ENCODE results near the gene FAM222B.

Gene FAM222B

DNA sequence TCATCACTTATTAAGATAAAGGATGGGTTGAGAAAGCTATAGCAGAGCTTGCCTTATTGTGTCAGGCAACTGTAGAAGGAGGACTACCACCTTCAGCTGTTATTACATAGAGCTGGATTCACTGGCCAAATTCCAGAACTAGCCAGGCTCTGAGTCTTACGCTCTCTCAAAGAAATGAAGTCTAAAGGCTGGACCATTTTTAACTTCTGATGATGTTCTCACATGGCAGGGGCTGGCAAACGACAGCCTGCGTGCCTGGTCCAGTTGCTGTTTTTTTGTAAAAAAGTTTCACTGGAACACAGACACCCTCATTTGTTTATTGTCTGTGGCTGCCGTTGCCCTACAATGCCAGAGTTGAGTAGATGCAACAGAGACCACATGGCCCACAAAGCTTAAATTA lies 77.6 kb downstream of the FAM222B start:
- no peak for DNase-seq (ENCODE audit: low read depth)

DNA sequence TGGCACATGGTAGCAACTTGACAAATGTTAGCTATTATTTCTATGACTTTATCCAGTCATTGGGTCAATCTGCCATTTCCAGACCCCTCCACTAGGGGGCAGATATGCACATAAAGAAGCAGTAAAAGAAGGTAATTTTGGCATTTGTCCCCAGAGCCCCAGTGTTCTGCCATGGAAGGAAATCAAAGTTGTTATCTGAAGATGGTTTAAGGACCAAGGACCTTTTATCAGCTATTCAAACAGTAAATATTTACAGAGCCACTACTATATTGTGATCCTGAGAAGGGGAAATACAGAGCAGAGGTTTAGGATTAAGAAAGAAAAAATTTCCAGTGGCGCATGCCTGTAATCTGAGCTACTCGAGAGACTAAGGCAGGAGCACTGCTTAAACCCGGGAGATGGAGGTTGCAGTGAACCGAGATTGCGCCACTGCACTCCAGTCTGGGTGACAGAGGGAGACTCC lies 78.8 kb downstream of the FAM222B start:
- peak; percentile 58 for DNase-seq (ENCODE audit: low read depth)

DNA sequence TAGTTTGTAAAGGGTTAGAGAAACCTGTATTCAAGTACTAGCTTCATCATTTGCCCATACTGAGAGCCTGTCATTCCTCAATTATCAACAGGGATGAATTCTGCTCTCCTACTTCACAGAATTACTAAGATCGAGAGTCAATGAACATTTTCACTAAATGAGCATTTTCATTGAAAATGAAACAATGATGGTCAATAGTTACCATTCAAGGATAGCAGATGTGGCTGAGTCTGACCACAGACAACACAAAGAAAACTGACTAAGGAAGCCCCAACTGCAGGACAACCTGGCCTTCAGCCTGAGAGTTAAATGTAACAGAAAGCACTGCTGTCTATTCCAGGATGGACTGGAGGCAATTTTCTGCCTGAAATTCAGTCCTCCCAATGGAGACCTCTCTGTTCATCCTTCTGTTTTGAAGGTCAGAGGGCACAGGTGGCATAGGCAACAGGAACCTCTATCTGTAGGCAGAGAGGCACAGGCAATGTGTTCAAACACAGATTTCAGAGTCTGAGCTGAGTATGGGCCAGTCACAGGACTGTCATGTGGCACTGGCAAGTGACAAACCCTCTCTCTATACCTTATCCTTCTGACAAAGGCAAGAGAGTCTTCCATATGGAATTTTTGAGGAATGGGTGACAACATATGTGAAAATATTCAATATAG lies 79.3 kb downstream of the FAM222B start:
- no peak for DNase-seq (ENCODE audit: low read depth)

DNA sequence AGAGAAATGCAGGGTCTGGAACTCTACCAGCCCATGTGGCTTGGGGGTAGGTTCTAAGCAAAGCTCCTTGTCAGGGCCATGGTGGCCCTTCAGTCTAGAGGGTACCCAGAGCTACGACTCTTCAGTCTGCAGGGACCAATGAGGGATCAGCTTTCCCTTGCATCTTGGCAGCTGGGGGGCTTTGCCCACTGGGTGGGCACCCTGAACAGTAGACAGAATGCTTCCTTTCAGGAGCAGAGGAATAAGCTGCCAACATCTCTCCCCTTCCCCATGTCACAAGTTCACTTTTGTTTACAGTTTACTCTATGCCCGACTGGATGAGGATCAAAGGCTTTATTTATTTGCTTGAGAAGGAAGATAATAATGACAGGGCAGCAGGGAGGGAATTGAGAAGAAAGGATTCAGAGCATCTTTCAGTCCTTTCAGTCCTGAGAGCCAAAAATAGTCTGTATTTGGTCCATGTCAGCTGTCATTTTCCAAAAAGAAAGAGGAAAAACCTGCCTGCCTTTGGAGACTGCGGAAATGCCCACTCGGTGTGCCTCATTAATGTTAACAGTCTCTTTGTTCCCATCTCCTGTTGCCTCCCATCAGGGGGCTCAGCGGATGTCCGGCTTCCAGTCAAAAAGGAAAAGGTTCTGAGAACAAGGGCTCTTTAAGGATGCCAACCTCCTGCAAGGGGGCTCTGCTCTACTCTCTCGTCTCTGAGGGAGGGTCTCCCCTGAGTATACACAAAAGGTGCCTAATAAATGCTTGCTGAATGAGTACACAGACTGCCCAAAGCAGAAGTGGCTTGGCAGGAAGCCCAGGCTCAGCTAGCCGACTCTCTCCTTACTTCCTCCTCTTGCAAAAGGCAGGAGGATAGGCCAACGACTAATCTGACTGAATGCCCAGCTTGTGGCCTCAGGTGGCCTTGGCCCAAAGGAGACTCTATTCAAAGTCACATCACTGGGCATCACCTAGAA lies 81.7 kb downstream of the FAM222B start:
- peak; percentile 48 for DNase-seq (ENCODE audit: low read depth)

DNA sequence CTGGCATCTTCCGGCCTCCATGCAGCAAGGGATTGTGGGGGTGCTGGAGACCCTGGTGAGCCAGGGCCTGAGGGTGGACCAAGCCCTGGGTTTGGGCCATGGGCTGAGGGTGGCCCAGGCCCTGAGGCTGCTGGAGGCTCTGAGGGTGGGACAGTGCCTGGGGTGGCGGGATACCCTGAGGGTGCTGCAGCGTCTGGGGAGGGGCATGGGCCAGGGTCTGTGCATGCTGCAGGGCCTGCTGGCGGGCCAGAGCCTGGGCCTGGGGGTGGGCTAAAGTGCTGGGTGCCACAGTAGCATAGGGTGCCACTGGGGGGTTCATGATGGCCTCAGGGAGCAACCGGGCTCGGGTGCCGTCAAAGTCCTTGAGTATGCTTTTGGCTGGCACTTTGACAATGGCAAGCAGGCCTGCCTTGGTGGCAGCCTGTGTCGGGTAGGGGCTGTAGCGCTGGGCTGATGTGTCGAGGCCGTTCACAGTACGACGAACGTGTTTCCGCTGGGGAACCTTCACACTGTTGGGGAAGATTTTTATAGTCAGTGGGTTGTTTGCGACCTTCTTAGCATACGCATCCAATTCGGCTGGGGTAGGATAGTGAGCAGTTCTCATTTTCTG lies 83.2 kb downstream of the FAM222B start:
- DNase-seq (ENCODE audit: low read depth): no peak

DNA sequence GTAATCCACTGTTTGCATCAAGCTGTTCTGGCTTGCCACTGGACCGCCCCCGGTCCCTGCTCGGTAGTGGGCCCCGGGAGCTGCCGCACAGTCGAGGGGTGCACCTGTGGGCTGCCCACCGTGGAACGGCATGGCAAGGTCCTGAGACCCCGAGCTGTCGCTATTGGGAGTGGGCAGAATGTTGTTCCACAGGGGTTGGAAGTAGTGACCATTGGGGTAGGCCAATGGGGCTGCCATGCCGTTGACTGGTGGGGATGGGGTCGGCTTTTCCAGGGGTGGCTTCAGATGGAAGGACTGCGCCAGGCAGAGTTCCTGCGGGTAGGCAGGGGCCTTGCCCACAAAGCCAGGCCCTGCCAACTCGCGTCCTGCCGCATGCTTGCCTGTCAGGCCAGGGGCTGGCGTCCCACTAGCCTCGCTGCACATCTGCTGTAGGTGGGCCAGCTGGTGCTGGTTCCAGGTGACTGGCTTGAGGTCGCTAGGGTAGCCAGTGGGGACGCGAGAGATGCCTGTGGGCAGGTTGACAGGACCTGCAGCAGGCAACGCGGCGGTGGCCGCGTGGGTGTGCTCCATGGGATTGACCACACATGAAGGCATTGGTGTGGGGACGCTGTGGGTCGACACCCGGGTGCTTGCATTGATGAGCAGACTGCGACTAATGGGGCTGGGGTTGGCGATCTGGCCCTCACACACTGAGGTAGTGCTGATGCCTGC lies 84.0 kb downstream of the FAM222B start:
- no peak for DNase-seq (ENCODE audit: low read depth)

DNA sequence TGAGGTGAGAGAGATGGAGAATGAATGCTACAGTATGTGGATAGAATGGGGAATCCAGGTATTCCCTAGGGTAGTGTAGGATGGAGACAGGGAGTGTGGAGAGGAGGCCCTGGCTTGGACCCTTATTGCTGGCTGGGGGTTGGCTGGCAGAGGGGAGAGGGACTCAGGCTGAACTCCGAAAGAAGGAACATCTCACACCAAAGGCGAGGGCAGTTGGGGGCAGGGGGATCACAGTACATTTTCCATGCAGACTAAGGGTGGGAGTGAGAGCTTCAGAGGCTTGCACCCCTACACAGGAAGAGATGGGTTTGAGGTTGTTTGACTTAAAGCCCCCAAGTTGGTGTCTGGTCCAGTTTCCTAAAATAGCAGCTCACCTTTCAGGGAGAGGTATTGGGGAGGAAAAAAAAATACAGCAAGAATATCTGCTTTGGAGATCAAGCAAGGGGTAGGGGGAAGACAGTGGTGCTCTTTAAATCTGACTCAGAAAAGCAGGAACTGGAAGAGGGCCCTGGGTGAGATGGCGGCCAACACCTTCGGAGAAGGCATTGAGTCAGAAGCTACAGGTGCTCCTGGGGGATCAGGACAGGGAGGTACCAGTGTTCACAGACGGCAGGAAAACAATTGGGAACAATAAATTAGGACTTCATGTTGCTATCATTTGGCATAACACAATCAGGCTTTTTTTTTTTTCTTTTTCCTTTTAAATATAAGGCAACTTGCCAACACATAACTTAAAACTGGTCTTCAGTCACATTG lies 86.4 kb downstream of the FAM222B start:
- DNase-seq (ENCODE audit: low read depth): no peak

DNA sequence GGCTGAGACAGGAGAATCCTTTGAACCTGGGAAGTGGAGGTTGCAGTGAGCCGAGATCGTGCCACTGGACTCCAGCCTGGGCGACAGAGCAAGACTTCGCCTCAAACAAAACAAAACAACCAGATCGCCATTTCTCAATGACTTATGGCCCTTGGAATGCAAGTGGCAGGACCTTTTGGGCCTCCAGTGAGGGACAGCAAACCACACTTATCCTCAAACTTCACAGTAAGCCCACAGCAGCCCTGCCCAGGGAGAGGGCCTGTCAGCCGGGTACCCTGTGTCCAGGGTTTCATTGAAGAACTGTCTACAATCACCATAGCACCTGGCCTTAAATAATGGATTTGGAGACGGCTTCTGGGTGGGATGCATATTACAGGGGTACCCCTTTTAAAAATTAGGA lies 87.1 kb downstream of the FAM222B start:
- DNase-seq (ENCODE audit: low read depth): no peak

DNA sequence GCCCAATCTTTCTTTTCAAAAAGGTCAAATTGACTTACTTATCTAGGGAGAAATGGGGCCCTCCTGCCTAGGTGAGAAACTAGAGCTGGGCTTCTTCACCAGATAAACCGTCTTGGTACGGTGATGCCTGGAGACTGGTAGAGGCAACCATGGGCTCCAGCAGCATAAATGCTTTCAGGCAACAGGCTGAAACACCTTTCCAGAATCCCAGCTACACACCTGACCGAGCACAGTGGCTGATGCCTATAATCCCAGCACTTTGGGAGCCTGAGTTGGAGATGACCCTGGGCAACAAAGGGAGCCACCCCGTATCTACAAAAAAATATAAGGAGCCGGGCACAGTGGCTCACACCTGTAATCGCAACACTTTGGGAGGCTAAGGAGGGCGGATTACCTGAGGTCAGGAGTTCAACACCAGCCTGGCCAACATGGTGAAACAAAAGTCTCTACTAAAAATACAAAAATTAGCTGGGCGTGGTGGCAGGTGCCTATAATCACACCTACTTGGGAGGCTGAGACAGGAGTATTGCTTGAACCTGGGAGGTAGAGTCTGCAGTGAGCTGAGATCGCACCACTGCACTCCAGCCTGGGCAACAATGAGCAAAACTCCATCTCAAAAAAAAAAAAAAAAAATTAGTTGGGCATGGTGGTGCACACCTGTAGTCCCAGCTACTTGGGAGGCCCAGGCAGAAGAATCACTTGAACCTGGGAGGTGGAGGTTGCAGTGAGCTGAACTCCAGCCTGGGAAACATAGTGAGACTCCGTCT lies 90.8 kb downstream of the FAM222B start:
- no peak for DNase-seq (ENCODE audit: low read depth)

DNA sequence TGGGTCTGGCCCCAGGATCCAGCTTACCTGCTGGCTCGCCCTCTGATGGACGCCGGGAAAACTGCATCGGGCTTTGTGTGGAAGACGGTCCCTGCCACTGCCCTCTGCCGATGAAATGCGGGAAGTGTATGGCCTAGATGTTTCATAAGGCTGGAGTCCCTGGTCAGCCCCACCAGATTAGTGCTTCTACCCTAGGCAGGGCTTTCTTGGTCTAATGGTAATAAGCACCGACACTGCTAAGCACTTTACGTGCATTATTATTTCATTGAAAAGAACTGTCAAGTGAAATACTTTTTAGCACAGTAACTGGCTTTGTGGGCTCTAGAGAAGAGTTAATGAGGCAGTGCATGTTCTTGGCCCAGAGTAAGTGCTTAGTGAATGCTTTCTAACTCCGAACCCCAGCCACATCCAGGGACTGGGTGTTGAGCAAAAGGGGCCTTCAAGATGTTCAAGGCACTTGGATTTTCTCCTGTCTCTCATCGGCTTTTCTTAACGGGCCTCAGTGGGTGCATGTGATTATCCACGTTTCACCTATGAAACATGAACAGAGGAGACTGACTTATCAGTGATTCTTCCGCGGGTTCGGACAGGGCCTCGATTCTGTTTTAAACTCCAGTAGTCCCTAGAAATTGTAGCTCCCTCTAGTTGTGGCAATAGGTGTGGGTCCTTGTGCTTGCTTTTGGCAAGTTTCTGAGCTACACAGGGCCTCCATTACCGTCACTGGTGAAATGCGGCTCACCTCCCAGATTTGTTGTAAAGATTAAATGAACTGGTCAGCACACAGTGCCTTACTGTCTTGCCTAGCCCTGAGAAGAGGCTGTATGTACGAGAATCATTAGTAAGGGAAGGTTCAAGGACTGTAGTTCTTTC lies 92.2 kb downstream of the FAM222B start:
- DNase-seq (ENCODE audit: low read depth): peak; percentile 80

DNA sequence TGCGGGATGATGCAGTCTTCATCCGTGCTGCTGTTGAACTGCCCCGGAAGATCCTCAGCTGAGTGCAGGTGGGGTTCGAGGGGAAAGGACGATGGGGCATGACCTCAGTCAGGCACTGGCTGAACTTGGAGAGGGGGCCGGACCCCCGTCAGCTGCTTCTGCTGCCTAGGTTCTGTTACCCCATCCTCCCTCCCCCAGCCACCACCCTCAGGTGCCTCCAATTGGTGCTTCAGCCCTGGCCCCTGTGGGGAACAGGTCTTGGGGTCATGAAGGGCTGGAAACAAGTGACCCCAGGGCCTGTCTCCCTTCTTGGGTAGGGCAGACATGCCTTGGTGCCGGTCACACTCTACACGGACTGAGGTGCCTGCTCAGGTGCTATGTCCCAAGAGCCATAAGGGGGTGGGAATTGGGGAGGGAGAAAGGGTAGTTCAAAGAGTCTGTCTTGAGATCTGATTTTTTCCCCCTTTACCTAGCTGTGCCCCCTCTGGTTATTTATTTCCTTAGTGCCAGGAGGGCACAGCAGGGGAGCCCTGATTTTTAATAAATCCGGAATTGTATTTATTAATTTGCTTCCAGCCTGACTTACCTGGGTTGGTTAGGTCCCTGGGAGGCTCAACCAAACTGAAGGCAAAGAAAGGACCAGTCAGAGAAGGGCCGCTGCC lies 92.9 kb downstream of the FAM222B start:
- no peak for DNase-seq (ENCODE audit: low read depth)

DNA sequence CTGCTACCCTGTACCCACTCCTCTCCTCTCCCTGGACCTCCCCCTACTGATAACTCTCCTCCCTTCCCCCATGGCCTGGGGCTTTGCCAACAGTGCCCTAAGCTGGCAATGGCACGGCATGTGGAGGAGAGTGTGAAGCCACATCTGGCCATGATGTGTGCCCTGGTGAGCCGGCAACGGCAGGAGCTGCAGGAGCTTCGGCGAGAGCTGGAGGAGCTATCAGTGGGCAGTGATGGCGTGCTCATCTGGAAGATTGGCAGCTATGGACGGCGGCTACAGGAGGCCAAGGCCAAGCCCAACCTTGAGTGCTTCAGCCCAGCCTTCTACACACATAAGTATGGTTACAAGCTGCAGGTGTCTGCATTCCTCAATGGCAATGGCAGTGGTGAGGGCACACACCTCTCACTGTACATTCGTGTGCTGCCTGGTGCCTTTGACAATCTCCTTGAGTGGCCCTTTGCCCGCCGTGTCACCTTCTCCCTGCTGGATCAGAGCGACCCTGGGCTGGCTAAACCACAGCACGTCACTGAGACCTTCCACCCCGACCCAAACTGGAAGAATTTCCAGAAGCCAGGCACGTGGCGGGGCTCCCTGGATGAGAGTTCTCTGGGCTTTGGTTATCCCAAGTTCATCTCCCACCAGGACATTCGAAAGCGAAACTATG lies 93.6 kb downstream of the FAM222B start:
- DNase-seq (ENCODE audit: low read depth): no peak

DNA sequence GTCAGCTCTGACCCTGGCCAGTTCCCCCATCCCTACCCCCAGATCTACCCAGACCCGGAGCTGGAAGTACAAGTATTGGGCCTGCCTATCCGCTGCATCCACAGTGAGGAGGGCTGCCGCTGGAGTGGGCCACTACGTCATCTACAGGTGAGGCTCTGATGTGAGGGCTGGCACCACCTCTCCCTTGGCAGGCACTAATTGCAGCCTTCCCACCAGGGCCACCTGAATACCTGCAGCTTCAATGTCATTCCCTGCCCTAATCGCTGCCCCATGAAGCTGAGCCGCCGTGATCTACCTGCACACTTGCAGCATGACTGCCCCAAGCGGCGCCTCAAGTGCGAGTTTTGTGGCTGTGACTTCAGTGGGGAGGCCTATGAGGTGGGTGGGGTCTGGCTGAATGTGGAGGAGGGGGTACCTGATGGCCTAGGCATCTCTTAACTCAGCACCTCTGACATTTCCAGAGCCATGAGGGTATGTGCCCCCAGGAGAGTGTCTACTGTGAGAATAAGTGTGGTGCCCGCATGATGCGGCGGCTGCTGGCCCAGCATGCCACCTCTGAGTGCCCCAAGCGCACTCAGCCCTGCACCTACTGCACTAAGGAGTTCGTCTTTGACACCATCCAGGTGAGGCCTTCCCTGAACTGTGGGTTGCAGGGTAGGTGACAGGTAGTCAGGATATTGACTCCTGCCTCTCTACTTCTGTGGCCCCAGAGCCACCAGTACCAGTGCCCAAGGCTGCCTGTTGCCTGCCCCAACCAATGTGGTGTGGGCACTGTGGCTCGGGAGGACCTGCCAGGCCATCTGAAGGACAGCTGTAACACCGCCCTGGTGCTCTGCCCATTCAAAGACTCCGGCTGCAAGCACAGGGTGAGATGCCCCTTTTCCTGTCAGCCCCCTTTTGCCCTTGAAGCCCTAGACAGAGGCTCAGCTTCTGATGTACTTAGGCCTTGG lies 94.5 kb downstream of the FAM222B start:
- no peak for DNase-seq (ENCODE audit: low read depth)

DNA sequence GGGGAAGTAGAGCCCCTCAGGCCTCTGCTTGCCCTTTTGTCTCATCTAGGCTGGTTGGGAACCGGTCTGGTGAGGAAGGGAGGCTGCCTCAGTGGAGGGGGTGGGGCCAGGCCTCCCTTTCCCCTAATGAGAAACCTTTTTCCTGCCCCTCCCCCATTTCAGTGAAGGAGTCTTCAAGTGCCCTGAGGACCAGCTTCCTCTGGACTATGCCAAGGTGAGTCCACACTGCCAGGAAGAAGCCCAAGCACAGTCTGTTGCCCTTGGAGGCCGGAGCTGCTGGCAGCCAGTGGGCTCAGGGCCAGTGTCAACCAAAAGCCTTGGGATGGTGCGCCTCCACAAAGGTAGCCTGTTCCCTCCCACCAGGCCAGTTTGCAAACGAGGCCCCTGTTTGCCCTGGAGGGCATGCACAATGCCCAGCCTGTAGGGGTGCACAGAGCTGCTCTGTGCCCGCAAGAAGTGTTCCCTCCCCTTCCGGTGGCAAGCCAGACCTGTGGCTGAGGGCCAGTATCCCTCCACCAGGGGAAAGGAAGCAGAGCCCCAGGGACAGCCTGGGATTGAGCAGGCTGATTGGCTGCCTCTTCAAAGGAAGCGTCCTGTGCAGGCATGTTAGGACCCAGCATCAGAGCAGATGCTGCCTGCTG lies 95.4 kb downstream of the FAM222B start:
- no peak for DNase-seq (ENCODE audit: low read depth)

DNA sequence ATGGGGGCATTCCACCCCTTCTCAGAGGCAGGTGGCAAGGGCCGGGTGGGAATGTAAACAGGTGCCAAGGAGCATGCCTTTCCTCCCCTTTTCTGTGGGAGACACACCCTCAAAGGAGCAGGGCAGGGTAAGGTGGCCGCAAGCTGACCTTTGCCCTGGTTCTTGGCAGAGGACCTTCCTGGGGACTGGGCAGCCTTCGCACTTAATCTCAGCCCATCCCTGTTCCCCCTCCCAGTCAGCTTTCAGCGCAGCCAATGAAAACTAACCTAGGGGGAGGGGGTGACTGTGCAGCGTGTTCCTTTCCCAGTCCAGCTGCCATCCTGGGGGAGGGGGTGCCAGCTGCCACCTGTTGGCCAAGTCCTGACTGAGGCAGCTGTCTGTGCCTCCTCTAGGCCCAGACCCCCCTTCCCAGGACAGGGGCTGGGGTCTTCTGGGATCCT lies 96.0 kb downstream of the FAM222B start:
- DNase-seq (ENCODE audit: low read depth): no peak

DNA sequence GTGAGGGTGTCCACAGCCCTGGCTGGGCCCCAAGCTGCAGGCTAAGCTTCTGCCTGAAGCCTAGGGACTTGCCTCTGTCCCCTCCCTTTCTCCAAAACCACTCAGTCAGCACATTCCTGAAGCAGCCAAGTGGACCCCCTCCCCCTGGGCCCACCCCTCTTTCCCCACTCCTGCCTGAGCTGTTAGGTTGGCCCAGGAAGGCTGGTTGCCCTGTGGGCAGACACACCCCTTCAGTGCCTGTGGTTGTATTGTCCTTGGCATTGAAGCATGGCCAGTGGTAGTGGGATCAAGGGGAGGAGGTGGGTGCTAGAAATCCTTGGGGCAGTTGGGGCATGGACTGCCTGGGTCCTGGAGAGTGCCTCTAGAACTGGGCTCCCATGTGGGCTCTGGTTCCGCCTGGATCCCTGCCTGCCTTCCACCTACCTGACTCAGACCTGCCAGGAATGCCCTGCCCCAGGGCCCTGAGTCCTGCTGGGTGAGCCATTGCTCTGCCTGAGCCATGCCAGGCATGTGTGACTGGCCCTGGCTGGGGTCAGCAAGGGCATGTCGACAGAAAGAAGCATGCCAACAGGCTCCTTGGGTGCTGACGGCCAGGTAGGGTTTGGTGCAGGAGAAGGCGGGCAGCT lies 96.7 kb downstream of the FAM222B start:
- no peak for DNase-seq (ENCODE audit: low read depth)

Measured in GM04504 (cell line).